Activated naive CD4-positive, alpha-beta T cell treated with anti-CD3 and anti-CD28 coated beads, Interleukin-2, amount 50 U/mL, for 24 hours (primary cell): ENCODE data around the gene CLSTN2.

ENCODE experiments used
- H3K27ac Mint-ChIP-seq: one replicate; pipeline ENCODE4 v1.8.0; 2021; ENCODE audit warnings: mild to moderate bottlenecking, mixed read lengths
- H3K27me3 Mint-ChIP-seq: one replicate; pipeline ENCODE4 v1.8.0; 2021; ENCODE audit warnings: mixed read lengths
- H3K36me3 Mint-ChIP-seq: one replicate; pipeline ENCODE4 v1.8.0; 2021; ENCODE audit warnings: mixed read lengths
- H3K4me1 Mint-ChIP-seq: one replicate; pipeline ENCODE4 v1.8.0; 2021; ENCODE audit warnings: mixed read lengths
- H3K4me3 Mint-ChIP-seq: one replicate; pipeline ENCODE4 v1.8.0; 2021; ENCODE audit warnings: mild to moderate bottlenecking, mixed read lengths
- H3K9me3 Mint-ChIP-seq: one replicate; pipeline ENCODE4 v1.8.0; 2021; ENCODE audit warnings: mixed read lengths

CLSTN2 gene

DNA sequence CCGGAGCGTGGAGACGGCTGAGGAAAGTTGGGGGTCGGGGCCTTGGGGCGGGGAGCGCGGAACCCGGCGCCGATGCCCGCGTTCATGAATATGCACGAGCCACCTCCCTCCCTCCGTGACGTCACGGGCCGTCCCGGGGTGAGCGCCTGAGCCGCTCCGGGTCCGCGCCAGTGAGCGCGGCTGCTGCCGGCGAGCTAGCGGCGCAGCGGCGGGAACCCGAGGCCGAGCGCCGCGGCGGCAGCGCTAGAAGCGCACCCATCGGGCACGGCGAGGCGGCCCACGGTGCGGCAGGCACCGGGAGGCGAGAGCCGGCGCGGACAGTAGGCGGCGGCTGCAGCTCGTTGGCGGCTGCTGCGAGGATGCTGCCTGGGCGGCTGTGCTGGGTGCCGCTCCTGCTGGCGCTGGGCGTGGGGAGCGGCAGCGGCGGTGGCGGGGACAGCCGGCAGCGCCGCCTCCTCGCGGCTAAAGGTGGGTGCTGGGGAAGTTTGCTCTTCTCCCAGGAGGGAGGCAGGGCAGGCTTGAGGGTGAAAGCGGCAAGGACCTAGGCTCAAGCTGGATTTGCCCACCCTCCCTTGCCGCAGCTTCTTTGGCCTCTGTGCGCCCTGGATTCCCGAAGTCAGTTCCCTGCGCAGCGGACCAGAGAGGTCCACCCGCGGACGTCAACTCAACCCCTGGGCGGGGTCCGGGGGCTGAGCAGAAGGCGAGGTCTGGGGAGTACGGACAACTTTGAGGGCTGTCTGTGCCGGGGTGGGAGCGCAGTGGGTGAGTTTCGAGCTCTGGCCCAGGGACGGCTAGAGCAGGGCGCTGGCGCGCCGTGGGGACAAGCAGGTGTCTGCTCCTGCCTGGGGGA, at the start of gene CLSTN2:
Gene CLSTN2 (plus strand): TSS at position 170 of the 850 bp plus-strand sequence.
- Mint-ChIP-seq H3K4me3 (no peak within 1 kb of the TSS), H3K4me1 (no peaks in the 10 kb centered on the region), H3K9me3 (no peaks in the 10 kb centered on the region), H3K36me3 (no peaks in the 10 kb centered on the region), H3K27me3 (peaks cover 31% of the 10 kb centered on the region), H3K27ac (no peak within 1 kb of the TSS)

DNA sequence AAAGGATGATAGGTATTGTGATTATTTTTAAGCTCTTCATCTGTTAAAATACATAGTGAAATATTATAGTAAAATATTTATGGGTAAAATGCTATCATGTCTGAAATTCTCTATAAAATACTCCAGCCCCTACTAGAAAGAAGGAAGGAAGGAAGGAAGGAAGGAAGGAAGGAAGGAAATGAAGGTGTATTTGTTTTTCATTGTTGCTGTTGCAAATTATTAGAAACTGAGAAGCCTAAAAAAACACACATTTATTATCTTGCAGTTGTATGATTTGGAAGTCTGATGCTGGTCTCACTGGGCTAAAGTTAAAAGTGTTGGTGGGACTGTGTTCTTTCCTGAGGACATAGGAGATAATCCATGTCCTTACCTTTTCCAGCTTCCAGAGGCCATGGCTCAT, 47.6 kb upstream of the CLSTN2 start:
- peaks cover 5% of the 10 kb centered on the region for H3K9me3 Mint-ChIP-seq
- H3K4me1 Mint-ChIP-seq: no peaks in the 10 kb centered on the region

DNA sequence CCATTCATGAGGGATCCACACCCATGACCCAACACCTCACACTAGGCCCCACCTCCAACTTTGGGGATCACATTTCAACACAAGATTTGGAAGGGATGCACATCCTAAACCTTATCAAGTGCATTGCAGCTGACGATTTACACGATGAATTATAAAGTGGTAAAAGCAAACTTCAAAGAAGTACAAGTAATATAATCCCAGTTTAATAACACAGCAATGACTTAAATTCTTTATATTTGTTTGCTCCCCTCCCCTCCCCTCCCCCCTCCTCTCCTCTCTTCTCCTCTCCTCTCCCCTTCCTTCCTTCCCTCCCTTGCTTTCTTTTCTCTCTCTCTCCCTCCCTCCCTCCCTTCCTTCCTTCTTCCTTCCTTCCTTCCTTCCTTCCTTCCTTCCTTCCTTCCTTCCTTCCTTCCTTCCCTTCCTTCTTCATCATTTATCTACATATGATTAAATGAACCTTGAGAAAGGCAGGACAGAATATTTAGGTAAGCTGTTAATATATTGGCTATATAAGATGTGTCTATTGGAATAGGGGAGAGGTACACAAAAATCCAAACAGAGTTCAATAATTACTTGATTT, 46.3 kb upstream of the CLSTN2 start:
- Mint-ChIP-seq H3K4me1 (no peaks in the 10 kb centered on the region), H3K36me3 (no peaks in the 10 kb centered on the region), H3K4me3 (no peak overlapping the region), H3K9me3 (peaks cover 5% of the 10 kb centered on the region), H3K27me3 (peaks cover 3% of the 10 kb centered on the region), H3K27ac (no peak overlapping the region)

More for the DNA sequence above, 47.6 kb upstream of the CLSTN2 start:
- no peak overlapping the region for H3K4me3 Mint-ChIP-seq
- no peak overlapping the region for H3K27ac Mint-ChIP-seq
- H3K27me3 Mint-ChIP-seq: peaks cover 4% of the 10 kb centered on the region
- H3K36me3 Mint-ChIP-seq: no peaks in the 10 kb centered on the region

GRCh38 chr3:139893267-139893962, 41.6 kb upstream of the CLSTN2 start:
- H3K27ac Mint-ChIP-seq: no peak overlapping the region
- no peaks in the 10 kb centered on the region for H3K9me3 Mint-ChIP-seq
- H3K27me3 Mint-ChIP-seq: peaks cover 2% of the 10 kb centered on the region
- no peaks in the 10 kb centered on the region for H3K36me3 Mint-ChIP-seq
- no peak overlapping the region for H3K4me3 Mint-ChIP-seq
- H3K4me1 Mint-ChIP-seq: no peaks in the 10 kb centered on the region

GRCh38 chr3:139893963-139894642, 40.9 kb upstream of the CLSTN2 start:
- Mint-ChIP-seq H3K4me1 (no peaks in the 10 kb centered on the region), H3K4me3 (no peak overlapping the region), H3K27me3 (peaks cover 2% of the 10 kb centered on the region), H3K27ac (no peak overlapping the region), H3K9me3 (no peaks in the 10 kb centered on the region), H3K36me3 (no peaks in the 10 kb centered on the region)

DNA sequence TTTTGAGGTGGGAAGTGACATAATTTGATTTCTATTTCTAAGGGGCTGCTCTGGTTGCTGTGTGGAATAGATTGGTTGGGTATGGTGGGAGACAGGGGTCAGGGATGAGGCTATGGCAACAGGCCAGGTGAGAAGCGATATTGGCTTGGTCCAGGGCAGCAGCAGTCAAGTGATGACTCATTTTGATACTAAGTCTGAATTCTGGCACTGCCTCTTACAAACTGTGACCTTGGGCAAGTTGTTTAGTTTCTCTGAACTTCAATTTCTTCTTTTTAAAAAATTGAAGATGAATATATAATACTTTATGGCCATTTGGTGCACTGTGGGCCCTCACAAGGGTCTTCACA, 40.4 kb upstream of the CLSTN2 start:
- no peak overlapping the region for H3K27ac Mint-ChIP-seq
- H3K9me3 Mint-ChIP-seq: peaks cover 4% of the 10 kb centered on the region
- no peaks in the 10 kb centered on the region for H3K36me3 Mint-ChIP-seq
- H3K27me3 Mint-ChIP-seq: peaks cover 3% of the 10 kb centered on the region
- H3K4me1 Mint-ChIP-seq: no peaks in the 10 kb centered on the region
- H3K4me3 Mint-ChIP-seq: no peak overlapping the region

GRCh38 chr3:139897759-139898158, 37.2 kb upstream of the CLSTN2 start:
- no peaks in the 10 kb centered on the region for H3K36me3 Mint-ChIP-seq
- H3K4me3 Mint-ChIP-seq: no peak overlapping the region
- no peaks in the 10 kb centered on the region for H3K4me1 Mint-ChIP-seq
- H3K27me3 Mint-ChIP-seq: peaks cover 1% of the 10 kb centered on the region
- no peak overlapping the region for H3K27ac Mint-ChIP-seq
- H3K9me3 Mint-ChIP-seq: peaks cover 4% of the 10 kb centered on the region

- Mint-ChIP-seq H3K27me3 (peaks cover 2% of the 10 kb centered on the region), H3K4me3 (no peak overlapping the region), H3K36me3 (no peaks in the 10 kb centered on the region), H3K27ac (no peak overlapping the region), H3K4me1 (no peaks in the 10 kb centered on the region), H3K9me3 (no peaks in the 10 kb centered on the region)
Measured at GRCh38 chr3:139906418-139906817, 28.6 kb upstream of the CLSTN2 start.

GRCh38 chr3:139909811-139910210, 25.2 kb upstream of the CLSTN2 start:
- H3K4me1 Mint-ChIP-seq: no peaks in the 10 kb centered on the region
- H3K9me3 Mint-ChIP-seq: no peaks in the 10 kb centered on the region
- H3K4me3 Mint-ChIP-seq: no peak overlapping the region
- H3K27me3 Mint-ChIP-seq: no peaks in the 10 kb centered on the region
- no peaks in the 10 kb centered on the region for H3K36me3 Mint-ChIP-seq
- H3K27ac Mint-ChIP-seq: no peak overlapping the region

DNA sequence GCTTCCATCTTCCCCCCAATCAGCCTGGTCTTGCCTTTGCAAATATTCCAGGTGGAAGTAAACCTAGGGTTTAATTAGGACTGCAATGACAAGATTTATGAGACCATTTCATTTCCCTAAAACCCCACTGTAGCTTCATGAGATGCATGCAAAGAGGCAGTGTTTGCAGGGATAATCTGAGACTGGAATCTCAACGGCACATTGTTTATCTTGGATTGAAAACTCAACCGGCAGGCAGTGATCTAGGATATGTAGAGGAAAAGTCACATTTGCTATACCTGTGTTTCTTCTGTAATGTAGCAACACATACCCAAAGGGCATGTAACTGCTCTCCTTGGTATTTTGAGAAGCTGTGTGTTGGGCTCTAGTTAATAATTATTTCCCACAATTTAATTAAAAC, 18.7 kb upstream of the CLSTN2 start:
- no peak overlapping the region for H3K4me3 Mint-ChIP-seq
- H3K27me3 Mint-ChIP-seq: no peaks in the 10 kb centered on the region
- no peaks in the 10 kb centered on the region for H3K4me1 Mint-ChIP-seq
- no peak overlapping the region for H3K27ac Mint-ChIP-seq
- H3K36me3 Mint-ChIP-seq: no peaks in the 10 kb centered on the region
- H3K9me3 Mint-ChIP-seq: no peaks in the 10 kb centered on the region

DNA sequence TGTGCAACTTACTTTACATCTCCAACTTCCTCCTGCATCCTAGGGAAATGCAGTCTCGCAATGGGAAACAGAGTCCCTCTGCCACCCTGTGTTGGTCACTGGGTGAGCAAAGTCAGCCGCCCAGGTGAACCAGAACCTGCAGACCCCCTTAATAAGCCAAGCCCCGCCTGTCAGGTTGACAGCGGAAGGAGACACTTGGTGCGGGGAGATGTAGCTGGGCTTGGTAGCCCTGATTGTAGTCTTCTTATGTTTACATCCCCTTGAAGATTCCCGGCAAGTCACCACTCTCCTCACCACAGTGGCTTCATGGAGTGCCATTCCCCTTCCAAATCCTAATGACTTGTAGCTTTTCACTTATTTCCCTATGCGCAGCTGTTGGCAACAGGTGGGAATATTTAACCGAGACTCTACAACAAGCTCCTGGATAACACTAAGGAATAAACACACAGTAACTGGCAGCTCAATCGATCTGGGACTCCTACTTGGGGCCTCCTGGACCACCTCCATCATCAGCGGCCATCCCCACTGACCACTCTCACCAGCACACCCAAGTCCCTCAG, 17.7 kb upstream of the CLSTN2 start:
- H3K27ac Mint-ChIP-seq: no peak overlapping the region
- H3K4me1 Mint-ChIP-seq: no peaks in the 10 kb centered on the region
- no peak overlapping the region for H3K4me3 Mint-ChIP-seq
- no peaks in the 10 kb centered on the region for H3K36me3 Mint-ChIP-seq
- H3K9me3 Mint-ChIP-seq: no peaks in the 10 kb centered on the region
- H3K27me3 Mint-ChIP-seq: no peaks in the 10 kb centered on the region

- Mint-ChIP-seq H3K4me3 (no peak overlapping the region), H3K36me3 (no peaks in the 10 kb centered on the region), H3K4me1 (no peaks in the 10 kb centered on the region), H3K9me3 (no peaks in the 10 kb centered on the region), H3K27me3 (peaks cover 12% of the 10 kb centered on the region), H3K27ac (no peak overlapping the region)
Measured at GRCh38 chr3:139928708-139929505, 6.1 kb upstream of the CLSTN2 start.

DNA sequence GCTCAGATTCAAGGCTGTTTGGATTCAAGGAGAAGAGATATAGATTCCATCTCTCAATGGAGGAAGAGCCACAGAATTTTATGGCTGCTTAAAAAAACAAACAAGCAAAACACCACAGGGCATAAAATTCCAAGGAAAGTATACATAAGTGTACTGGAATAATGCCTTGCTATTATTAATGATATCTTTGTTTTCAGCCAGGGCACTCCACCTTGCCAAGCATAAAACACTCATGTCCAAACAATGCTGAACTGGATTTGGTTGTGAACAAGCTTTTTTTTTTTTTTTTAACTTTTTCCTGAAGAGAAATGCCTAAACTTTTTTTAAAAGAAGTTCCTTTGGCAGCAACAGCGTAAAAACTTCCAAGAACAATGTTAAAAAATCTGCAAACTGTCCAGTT, 4.8 kb upstream of the CLSTN2 start:
- Mint-ChIP-seq H3K9me3 (no peaks in the 10 kb centered on the region), H3K36me3 (no peaks in the 10 kb centered on the region), H3K4me1 (no peaks in the 10 kb centered on the region), H3K27me3 (peaks cover 16% of the 10 kb centered on the region), H3K27ac (no peak overlapping the region), H3K4me3 (no peak overlapping the region)

- Mint-ChIP-seq H3K27ac (no peak overlapping the region), H3K4me3 (no peak overlapping the region), H3K4me1 (no peaks in the 10 kb centered on the region), H3K36me3 (no peaks in the 10 kb centered on the region), H3K27me3 (peaks cover 30% of the 10 kb centered on the region), H3K9me3 (no peaks in the 10 kb centered on the region)
Measured at GRCh38 chr3:139933766-139934165, 1.2 kb upstream of the CLSTN2 start.

DNA sequence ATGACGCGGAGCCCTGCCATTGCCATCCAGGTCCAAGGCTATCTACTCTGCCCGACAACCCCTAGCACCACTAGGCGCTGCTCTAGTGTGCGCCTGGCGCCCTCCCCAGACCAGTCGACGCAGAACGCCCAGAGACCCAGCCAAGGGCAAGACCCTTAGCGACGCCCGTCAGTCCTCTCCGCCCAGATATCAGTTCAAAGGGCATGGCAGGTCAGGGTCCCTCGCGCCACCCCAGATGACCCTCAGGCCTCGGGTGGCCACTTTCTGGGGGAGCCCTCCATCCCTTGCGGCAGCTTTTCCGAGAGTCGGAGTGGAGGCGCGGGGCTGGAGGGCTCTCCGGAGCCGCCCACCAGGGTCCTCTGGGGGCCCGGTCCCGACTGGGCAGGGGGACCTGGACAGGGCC, 371 bp upstream of the CLSTN2 start:
- H3K27me3 Mint-ChIP-seq: peaks cover 31% of the 10 kb centered on the region
- H3K4me3 Mint-ChIP-seq: no peak overlapping the region
- no peaks in the 10 kb centered on the region for H3K9me3 Mint-ChIP-seq
- no peaks in the 10 kb centered on the region for H3K36me3 Mint-ChIP-seq
- no peak overlapping the region for H3K27ac Mint-ChIP-seq
- H3K4me1 Mint-ChIP-seq: no peaks in the 10 kb centered on the region
